SKM-1 treated with dmso at 0.1 percent for 144 hours (cell line): Measurements from ENCODE around the gene PIP4P1.

Source experiments
- DNase-seq: peaks from one replicate; lab custom pipeline; 2025; ENCODE audit not compliant: unreplicated experiment; lab: John Stamatoyannopoulos, UW

PIP4P1 gene

DNA sequence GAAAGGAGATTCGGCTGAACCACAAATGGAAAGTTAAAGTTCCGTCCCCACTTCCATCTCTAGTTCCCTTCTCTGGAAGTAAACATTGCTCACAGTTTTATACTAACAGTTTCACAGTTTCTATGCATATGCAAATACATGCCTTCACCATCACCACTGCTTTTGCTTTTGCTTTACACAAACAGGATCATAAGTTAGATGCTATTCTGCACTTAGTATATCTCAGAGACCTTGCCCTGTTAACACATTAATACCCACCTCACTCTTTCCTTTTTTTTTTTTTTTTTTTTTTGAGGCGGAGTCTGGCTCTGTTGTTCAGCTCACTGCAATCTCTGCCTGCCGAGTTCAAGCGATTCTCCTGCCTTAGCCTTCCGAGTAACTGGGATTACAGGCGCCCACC is 48.8 kb downstream of the PIP4P1 start:
- DNase-seq = no peak

GRCh38 chr14:20409226-20409625 is 52.0 kb downstream of the PIP4P1 start:
- no peak for DNase-seq
